ENCODE results near the gene FYTTD1.

The FYTTD1 gene

GRCh38 chr3:197814372-197814771, 64.7 kb downstream of the FYTTD1 start:
- no peaks in the 10 kb centered on the region for H3K36me3 ChIP-seq
- H3K27ac ChIP-seq, result no peak overlapping the region
- H3K27me3 ChIP-seq (ENCODE audit: insufficient read depth, low read depth, severe bottlenecking), result no peaks in the 10 kb centered on the region
- no peak for DNase-seq
- no peak overlapping the region for H3K4me3 ChIP-seq (ENCODE audit: low read depth, low read length)
- TF ChIP-seq CTCF (IDR thresholded peaks at IDR 0.05; ENCODE audit: low read depth, low read length), result no peak
- no peaks in the 10 kb centered on the region for H3K9me3 ChIP-seq (ENCODE audit: severe bottlenecking)

- H3K27me3 ChIP-seq (ENCODE audit: insufficient read depth, low read depth, severe bottlenecking), result no peaks in the 10 kb centered on the region
- DNase-seq, result no peak
- H3K9me3 ChIP-seq (ENCODE audit: severe bottlenecking), result no peaks in the 10 kb centered on the region
- no peaks in the 10 kb centered on the region for H3K36me3 ChIP-seq
- no peak for TF ChIP-seq CTCF (IDR thresholded peaks at IDR 0.05; ENCODE audit: low read depth, low read length)
- H3K27ac ChIP-seq, result no peak overlapping the region
- no peak overlapping the region for H3K4me3 ChIP-seq (ENCODE audit: low read depth, low read length)
These were observed 71.1 kb downstream of the FYTTD1 start for GRCh38 chr3:197820550-197821335.

GRCh38 chr3:197829397-197830045, 79.8 kb downstream of the FYTTD1 start:
- Histone ChIP-seq H3K9me3 (ENCODE audit: severe bottlenecking) (no peaks in the 10 kb centered on the region), H3K27ac (no peak overlapping the region), H3K4me3 (ENCODE audit: low read depth, low read length) (no peak overlapping the region), H3K27me3 (ENCODE audit: insufficient read depth, low read depth, severe bottlenecking) (no peaks in the 10 kb centered on the region), H3K36me3 (no peaks in the 10 kb centered on the region)
- TF ChIP-seq CTCF (IDR thresholded peaks at IDR 0.05; ENCODE audit: low read depth, low read length), result no peak
- no peak for DNase-seq

- H3K27me3 ChIP-seq (ENCODE audit: insufficient read depth, low read depth, severe bottlenecking), result no peaks in the 10 kb centered on the region
- no peak overlapping the region for H3K27ac ChIP-seq
- H3K9me3 ChIP-seq (ENCODE audit: severe bottlenecking), result no peaks in the 10 kb centered on the region
- TF ChIP-seq CTCF (IDR thresholded peaks at IDR 0.05; ENCODE audit: low read depth, low read length), result no peak
- no peaks in the 10 kb centered on the region for H3K36me3 ChIP-seq
- DNase-seq, result no peak
- no peak overlapping the region for H3K4me3 ChIP-seq (ENCODE audit: low read depth, low read length)
These were observed 80.8 kb downstream of the FYTTD1 start for GRCh38 chr3:197830308-197830966.

GRCh38 chr3:197830967-197831313, 81.3 kb downstream of the FYTTD1 start:
- Histone ChIP-seq H3K9me3 (ENCODE audit: severe bottlenecking) (no peaks in the 10 kb centered on the region), H3K36me3 (no peaks in the 10 kb centered on the region), H3K27me3 (ENCODE audit: insufficient read depth, low read depth, severe bottlenecking) (no peaks in the 10 kb centered on the region), H3K4me3 (ENCODE audit: low read depth, low read length) (no peak overlapping the region), H3K27ac (no peak overlapping the region)
- no peak for DNase-seq
- no peak for TF ChIP-seq CTCF (IDR thresholded peaks at IDR 0.05; ENCODE audit: low read depth, low read length)
